ENCODE measurements around the gene CACFD1.

Gene CACFD1

DNA sequence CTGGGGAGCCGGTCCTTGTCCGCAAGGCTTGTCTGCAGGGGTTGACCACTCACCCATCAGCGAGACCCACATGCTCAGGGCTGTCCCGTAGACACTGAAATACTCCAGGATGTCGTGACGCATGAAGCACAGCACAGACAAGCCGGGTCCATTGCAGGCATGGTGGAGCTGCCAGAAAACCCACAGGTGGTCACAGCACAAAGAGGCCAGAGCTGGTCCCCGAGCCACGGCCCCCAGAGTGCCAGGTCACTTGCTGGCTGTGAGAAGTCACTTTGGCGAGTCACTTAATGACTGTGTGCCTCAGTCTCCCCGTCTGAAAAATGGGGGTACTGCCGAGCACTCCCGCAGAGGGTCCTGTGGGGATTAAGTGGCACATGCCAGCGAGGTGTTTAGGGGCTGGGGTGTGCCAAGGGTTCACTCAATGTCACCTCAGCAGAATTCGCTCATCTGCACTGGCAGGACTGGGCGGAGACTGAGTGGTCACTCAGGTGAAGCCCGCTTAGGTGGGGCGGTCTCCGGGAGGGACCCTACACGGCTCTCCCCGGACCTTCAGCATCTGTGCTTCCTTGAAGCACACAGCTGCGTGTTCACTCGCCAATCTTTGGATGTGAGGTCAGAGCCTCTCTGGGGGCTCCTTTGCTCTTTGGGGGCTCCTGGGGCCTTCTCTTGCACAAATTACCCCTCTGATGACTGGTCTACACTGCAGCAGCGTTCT is 60.5 kb downstream of the CACFD1 start:
- no peak for DNase-seq

All from NCI-H1105 treated with DMSO at 0.1 percent for 48 hours (cell line).